NOMO-1 treated with DMSO at 0.1 percent for 48 hours (cell line): Measurements from ENCODE around the gene PRDM2.

Experiments used
- DNase-seq: peaks from one replicate; lab custom pipeline; 2025; ENCODE audit not compliant: unreplicated experiment; lab: John Stamatoyannopoulos, UW

The PRDM2 gene

DNA sequence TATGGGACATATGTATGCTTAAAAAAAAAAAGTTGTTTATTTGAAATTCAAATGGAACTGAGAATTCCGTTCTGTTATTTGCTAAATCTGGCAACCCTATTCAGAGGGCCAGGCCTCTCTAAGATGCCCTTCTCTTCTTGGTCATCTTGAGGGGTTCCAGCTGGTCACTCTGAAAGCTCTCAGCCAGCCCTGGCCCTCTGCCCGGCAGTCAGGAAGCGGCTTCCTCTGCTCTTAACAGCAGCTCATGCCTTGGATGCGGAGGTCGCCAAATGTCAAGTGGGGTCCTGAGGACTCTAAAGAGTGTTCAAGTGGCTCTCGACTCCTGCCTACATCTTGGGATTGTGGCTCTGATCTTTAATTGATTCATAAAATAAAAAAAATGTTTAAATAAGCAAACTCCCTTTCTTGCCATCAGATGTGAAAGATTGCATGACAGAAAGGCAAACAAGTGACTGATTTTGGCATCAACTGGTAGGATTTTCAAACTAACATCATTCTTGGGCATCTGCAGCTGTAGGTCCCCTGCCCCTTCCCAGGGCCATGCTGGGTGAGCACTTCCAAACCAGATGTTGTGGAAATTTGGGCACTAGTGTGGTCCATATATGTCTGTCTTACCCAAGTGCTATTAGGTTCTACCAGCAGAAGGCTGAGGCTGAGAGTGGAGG lies 130.8 kb downstream of the PRDM2 start:
- no peak for DNase-seq

DNA sequence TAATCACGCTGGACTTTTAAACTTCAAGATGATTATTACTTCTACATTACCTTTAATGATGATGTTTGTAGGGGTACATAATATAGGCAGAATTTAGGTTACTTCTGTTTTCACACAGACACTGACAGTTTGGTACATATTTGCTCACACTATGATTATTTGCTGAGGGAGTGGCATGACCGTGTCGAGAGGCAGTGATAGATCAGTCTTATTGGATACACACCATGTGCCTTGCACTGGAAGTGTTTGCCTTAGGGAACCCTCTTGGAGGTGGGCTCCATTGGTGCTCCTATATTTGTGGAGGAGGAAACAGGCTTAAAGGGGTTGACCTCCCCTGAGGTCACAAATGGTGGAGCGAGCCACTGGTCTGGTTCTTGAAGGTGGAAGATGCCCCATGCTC lies 132.1 kb downstream of the PRDM2 start:
- DNase-seq = no peak

DNA sequence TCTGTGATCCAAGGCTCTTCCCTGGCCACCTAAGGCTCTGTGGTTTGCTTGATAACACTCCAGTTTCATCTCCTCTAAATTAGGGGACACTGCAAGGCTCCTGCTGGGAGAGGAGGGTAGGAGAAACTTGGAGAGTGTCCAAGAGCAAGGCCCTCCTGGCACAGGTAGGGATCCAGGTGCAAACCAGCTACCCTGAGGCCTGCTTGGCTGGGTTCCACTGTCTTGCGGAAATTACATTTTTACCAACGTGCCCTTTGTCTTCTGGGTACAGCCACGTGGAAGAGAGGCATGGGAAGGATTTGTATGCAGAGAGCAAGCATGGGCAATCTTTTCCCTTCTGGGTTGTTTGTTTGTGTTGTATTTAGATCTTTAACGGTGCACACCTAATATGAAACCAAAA lies 132.5 kb downstream of the PRDM2 start:
- no peak for DNase-seq

DNA sequence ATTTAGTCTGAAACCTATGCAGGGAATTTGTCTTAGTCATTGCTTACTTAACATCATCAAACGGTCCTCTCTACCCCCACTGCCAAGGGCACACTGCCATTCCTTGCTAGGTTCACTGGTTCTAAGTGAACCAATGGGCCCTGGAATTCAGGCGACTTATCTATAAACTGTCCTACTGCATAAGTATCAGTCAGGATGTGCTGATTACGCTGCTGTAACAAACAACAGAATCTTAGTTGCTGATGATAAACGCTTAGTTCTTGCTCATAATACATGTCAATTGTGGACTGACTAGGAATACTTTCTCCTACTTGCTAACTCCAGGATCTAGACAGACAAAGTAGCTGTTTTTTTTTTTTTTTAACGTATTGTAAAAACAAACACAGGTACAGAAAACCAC lies 136.1 kb downstream of the PRDM2 start:
- DNase-seq = no peak

DNA sequence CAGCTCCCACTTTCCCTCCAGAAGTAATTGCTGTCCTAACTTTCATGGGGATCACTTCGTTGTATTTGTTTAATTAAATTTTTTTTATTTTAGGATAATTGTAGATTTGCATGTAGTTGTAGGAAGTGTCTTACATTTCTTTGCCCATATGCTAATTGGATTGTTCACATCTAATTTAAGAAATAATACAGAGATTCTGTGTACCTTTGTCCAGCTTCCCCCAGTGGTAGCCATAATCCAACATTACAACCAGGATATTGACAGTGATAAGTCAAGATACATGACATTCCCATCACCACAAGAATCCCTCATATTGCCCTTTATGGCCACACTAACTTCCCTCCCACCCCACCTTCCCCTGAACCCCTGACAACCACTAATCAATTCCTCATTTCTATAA lies 136.6 kb downstream of the PRDM2 start:
- DNase-seq = no peak

DNA sequence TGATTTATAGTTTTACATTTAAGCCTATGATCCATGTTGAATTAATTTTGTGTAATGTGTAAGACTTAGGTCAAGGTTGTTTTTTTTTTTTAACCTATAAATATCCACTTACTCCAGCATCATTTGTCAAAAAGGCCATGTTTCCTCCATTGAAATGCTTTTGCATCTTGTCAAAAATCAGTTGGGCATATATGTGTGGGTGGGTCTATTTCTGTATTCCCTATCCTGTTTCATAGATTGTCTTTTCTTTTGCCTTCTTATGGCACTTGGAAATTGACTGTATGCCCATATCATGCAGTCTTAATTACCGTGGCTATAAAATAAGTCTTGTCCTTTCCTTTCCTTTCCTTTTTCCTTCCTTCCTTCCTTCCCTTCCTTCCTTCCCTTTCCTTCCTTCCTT lies 138.2 kb downstream of the PRDM2 start:
- no peak for DNase-seq

DNA sequence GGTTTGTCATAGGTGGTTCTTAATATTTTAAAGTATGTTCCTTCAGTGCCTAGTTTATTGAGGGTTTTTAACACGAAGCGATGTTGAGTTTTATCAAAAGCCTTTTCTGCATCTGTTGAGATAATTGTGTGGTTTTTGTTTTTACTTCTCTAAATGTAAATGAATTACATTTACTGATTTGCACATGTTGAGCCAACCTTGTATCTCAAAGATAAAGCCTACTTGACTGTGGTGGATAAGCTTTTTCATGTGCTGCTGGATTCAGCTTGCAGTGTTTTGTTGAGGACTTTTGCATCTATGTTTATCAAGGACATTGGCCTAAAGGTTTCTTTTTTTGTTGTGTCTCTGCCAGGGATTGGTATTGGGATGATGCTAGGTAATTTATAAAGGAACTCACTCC lies 142.5 kb downstream of the PRDM2 start:
- DNase-seq = no peak

DNA sequence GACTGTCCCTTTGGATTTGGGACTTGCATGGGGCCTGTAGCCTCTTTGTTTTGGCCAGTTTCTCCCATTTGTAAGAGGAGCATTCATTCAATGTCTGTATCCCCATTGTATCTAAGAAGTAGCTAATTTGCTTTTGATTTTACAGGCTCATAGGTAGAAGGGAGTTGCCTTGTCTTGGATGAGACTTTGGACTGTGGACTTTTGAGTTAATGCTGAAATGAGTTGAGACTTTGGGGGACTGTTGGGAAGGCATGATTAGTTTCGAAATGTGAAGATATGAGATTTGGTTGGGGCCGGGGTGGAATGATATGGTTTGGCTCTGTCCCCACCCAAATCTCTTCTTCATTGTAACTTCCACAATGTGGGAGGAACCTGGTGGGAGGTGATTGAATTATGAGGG lies 151.7 kb downstream of the PRDM2 start:
- no peak for DNase-seq

DNA sequence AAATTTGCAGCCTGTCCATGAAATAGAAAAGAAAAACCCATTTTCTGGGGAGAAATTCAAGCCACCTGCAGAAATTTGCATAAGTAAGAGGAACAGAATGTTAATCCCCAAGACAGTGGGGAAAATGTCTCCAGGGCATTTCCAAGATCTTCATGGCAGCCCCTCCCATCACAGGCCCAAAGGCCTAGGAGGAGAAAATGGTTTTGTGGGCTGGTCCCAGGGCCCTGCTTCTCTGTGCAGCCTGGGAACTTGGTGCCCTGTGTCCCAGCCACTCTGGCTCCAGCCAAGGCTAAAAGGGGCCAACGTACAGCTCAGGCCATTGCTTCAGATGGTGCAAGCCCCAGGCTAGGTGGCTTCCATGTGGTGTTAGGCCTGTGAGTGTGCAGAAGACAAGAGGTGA lies 155.6 kb downstream of the PRDM2 start:
- no peak for DNase-seq

DNA sequence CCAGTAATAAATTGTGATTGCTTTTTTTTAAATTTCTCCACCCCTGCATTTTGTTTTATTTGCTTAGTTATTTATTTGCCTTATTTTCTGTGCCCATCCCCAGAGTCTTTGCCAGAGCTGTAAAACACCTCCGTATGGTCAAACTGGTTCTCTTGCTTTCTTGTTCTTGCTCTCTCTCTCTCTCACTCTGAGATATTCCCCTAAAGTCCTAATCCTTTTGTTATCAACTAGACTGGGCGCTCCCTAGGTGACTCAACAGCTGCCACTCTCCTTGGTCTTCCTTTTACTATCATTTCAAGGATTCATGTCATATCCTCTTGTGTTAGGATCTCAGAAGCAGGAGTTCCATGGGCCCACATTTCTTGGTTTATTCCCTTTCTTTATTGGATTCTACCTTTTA lies 160.0 kb downstream of the PRDM2 start:
- DNase-seq = no peak

DNA sequence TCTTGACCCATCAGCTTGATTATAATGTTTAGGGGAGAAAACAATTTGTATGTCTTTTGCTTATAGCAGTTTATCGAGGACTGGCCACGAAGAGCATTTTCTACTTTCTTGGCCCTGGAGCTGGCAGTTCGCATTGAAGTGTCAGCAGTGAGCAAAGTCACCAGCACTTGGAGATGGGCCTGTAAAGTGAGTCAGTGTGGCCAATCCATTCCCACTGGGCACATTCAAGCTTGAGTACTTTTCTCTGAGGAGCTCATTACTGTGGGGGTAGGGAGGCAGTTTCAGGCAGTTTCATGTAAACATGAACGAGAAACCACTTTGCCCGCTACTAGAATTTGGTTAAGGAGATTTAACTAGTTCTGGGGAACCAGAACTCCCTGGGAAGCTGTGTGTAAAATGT lies 164.8 kb downstream of the PRDM2 start:
- no peak for DNase-seq

DNA sequence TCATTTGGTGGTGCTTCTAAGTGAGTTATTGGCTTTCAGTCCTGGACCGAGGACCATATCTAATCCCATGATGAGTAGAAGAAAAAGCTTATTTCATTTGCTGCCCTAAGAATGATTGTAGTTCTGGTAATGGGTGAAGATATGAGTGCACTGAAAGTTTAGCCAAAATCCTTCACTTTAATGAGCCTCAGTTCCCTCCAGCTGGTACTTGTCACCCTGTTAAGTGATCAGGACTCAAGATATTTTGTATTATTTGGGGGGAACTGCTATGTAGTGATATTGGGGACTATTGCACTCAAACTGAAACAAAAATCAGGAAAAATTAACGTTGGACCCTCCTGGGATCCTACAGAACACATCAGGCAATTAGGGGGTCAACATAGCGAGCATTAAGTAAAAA lies 165.9 kb downstream of the PRDM2 start:
- no peak for DNase-seq

DNA sequence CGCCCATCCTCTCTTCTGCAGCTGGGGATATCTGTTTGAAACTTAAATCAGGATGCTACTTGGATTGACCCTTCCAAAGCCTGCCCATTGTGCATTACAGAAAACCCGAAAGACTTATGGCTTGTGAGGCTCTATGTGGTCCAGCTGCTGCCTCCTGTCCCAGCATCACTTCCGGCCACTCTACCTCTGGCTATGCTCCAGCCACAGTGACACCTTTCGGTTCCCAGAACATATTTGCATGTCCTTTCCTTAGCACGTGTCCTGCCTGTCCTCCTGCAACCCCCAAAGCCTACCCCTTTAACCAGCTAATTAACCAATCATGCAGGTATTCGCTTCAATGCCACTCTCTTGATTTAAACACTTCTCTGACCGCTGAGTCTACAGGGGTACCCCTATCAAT lies 167.6 kb downstream of the PRDM2 start:
- no peak for DNase-seq

DNA sequence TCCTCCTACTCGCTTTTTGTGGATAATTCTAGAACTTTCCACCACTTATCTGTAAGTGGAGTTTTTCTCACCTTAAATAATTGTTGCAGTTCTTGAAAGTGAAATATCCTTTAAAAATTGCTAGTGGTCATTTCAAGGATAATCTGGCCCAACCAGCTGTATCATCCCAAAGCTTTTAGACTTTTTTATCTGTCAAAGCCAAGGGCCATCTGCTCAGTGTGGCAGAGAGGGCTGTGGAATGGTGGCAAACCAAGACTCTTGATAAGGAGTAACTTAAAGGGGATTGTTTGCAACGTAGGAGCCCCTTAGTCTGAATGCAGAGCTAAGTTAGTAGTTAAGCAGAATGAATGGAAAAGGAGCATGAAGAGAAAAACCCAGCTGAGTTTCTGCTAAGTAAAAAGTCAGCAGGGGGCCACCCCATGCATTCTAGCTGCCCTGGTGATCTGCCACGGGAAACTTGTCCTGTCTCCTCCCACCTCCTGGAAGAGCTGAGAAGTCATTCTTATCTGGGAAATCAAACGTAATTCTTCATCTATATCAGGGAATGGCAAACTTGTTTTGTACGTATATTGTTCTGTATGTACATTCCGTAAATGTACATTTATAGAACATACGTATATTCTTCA lies 169.3 kb downstream of the PRDM2 start:
- DNase-seq = no peak

DNA sequence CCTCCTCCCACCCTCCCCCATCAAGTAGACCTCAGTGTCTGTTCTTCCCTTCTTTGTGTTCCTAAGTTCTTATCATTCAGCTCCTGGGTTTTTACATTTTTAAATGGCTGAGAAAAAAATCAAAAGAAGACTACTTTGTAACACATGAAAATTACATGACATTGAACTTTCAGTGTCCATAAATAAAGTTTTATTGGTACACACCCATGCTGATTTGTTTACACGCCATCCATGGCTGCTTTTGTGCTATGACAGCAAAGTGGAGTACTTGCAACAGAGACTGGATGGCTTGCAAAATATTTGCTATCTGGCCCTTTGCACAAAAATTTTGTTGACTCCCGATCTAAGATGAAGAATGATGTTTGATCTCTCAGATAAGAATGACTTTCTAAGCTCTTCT lies 171.4 kb downstream of the PRDM2 start:
- DNase-seq = no peak

DNA sequence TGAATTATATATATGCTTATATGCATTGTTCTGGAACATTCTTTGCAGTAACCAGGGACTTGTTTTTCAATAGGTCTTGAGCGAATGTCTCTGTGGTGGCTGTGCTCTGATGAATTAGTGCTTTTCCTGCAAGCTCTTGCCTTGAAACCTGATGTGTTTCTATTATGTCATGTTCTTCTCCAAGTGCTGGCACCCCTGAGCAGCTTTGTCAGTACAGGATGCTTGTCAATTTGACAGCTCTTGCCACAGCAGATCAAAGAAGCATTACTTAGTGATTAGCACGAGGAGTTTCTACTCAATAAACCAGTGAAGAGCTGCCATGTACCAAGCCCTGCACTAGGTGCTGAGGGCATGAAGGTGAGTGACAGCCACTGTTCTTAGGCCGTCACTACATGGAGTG lies 171.9 kb downstream of the PRDM2 start:
- no peak for DNase-seq

DNA sequence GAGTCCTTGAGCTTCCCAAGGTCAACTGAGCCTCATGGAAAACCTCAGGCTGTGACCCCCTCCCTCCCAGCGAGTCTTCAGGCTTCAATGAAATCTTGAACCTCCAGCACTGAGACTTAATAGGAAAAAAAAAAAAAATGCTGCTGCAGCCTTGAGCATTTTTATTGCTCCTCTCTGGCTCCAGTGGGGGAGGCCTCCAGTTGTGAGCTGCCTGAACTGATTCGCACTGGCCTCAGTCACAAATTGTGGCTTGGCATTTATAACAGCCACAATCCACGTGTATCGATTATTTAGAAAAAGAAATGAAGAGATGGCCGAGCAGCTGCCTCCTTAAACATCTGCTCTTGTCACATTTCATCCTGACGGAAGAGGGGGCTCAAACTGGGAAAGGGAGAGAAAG lies 173.0 kb downstream of the PRDM2 start:
- no peak for DNase-seq
